22Rv1 (cell line): ENCODE results near the gene C14orf180.

Experiments used
- H3K27ac ChIP-seq: fragments of 450-650 bp; 2 replicates; pipeline ENCODE4 v1.5.1; 2017
- ZFX ChIP-seq: fragments of 450-650 bp; IDR thresholded peaks from 2 replicates; pipeline ENCODE4 v1.6.1; 2017; ENCODE audit warnings: antibody characterized with exemption, borderline replicate concordance
- TF ChIP-seq, protein P1 (sequence below): fragments of 450-650 bp; IDR thresholded peaks from 2 replicates; pipeline ENCODE4 v1.5.1; 2017; ENCODE audit warnings: mild to moderate bottlenecking

Gene C14orf180

DNA sequence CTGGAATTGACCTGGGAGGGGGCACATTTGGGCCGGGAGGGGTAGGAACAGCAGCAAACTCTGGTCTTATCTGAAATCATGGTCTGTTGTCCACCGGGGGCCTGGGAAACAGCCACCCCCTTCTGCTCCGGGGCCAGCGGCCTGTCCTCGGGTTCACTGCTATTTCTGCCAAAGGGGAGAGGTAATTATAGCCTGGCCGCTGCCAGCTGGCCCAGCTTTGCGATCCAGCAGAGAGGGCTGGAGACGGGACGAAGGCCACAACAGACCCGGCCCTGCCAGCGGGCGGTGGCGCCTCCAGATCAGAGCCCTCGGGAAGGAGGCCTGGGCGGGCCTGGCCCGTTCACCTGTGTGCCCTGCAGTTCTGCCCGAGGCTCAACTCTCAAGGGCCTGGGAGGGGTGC, at the start of gene C14orf180:
TSS of gene C14orf180 (plus strand) at position 258 of the 400 bp plus-strand sequence. CDS start 6,667 bp downstream, outside the sequence.
- no peak within 1 kb of the TSS for H3K27ac ChIP-seq
- TF ChIP-seq, protein P1, sequence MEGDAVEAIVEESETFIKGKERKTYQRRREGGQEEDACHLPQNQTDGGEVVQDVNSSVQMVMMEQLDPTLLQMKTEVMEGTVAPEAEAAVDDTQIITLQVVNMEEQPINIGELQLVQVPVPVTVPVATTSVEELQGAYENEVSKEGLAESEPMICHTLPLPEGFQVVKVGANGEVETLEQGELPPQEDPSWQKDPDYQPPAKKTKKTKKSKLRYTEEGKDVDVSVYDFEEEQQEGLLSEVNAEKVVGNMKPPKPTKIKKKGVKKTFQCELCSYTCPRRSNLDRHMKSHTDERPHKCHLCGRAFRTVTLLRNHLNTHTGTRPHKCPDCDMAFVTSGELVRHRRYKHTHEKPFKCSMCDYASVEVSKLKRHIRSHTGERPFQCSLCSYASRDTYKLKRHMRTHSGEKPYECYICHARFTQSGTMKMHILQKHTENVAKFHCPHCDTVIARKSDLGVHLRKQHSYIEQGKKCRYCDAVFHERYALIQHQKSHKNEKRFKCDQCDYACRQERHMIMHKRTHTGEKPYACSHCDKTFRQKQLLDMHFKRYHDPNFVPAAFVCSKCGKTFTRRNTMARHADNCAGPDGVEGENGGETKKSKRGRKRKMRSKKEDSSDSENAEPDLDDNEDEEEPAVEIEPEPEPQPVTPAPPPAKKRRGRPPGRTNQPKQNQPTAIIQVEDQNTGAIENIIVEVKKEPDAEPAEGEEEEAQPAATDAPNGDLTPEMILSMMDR, result no peak
- no peak for TF ChIP-seq ZFX

DNA sequence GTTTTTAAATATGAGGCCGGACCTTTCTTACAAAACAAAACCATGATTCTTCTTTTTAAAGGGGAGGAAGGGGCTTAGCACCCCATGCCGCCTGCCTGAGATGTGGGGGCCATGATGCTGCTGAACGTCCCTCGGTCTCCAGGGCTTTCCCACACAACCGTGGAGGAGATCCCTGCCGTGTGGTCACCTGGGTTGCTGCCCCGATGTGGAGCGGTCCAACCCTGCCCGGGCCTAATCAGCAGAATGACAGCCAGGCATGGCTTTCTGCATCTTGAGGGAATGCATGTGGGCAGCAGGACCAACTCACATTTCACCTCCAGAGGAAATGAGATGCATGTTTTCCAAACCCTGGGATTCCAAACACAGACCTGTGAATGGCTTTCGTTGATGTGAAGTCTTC, 48.9 kb upstream of the C14orf180 start:
- no peak for TF ChIP-seq ZFX
- TF ChIP-seq, protein P1, result no peak
- H3K27ac ChIP-seq, result no peak overlapping the region

DNA sequence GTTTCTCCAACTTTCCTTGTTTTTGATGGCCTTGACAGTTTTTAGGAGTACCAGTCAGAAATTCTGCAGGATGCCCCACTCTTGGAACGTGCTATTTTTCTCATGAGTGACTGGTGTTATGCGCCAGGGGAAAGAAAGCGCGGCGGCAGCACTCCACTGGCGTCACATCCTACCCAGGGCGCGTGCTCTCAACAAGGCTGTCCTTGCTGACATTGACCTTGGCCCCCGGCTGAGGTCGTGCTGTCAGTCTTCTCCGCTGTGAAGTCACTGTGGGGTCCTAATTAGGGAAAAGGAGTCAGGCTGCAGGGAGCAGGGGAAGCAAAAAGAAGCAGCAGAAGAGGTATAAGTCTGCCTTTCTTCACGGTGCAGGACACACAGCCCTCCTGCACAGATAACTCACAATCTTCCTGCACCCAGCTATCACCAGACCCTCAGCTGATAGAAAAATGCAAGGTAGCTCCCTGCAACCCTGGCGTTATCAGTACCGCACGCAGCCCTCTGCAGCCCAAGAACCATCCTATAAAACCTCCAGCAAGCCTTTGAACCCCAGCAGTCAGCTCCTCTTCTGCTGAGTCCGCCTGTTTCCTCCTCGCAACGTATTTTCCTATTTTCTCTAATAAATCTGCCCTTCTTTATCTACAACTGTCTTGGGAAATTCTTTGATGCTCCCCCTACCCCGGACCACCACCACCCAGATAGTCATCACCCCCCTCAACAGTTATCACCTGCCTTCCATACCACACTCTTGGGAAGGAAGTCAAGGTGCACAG, 48.0 kb upstream of the C14orf180 start:
- TF ChIP-seq ZFX, result no peak
- TF ChIP-seq, protein P1, result no peak
- no peak overlapping the region for H3K27ac ChIP-seq

DNA sequence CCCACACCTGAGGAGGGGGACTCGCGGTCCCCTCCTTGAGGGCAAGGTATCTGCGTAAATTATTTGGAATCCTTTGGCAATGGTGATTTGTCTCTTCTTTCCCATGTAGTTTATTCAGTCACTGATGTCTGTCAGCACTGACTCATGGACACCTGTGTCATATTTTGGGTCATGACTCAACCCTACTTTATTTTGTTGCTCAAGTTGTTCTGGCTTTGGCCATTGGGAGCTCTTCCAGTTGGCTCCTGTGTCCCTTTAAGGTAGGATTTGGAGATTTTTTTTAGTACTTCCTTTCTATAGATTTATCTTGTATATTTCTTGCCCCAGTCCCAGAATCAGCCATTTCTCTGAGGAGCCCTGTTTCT, 47.4 kb upstream of the C14orf180 start:
- TF ChIP-seq, protein P1, result no peak
- no peak for TF ChIP-seq ZFX
- no peak overlapping the region for H3K27ac ChIP-seq

DNA sequence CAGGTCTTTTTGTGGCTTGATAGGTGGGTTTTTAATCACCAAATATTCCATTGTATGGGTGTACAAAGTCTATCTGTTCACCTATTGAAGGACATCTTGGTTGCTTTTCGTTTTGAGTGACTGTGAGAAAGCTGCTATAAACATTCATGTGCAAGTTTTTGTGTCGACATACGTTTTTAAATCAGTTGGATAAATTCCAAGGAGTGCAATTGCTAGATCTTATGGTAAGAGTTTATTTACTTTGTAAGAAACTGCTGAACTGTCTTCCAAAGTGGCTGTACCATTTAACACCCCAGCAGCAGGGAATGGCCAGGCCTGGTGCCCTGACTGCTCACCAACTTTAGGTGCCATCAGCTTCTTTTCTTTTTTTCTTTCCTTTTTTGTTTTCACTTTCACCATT, 45.5 kb upstream of the C14orf180 start:
- H3K27ac ChIP-seq, result no peak overlapping the region
- TF ChIP-seq, protein P1, result no peak
- no peak for TF ChIP-seq ZFX

DNA sequence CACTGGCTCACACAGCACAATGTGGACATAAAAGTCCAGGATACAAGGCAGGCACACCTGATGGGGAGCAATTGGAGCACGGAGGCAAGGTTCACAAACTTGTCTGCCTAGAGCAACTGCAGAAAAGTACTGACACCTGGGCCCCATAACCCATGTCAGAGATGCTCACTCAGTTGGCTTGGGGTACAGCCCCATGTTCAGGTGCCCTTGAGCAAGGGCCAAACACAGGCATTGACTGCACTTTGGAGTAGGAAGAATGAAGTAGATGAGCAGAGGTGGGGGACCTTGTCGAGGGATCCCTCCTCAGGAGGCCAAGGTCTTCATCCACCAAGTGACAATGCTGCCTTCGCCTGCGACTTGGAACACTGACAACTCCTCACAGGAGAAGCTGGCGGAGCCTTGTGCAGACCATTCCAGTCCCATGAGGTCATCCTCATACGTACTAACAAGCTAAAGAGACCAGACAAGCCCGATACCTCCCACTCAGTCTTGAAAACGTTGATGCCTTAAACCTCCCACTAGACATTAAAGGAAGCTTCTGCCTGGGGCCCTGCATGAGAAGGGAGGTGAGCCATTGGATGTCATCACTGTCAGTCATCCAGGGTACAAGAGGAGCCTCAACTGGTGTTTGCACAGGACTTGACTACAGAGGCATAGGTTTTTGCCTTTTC, 42.5 kb upstream of the C14orf180 start:
- H3K27ac ChIP-seq, result no peak overlapping the region

More for the DNA sequence above, 42.5 kb upstream of the C14orf180 start:
- TF ChIP-seq, protein P1, result no peak
- no peak for TF ChIP-seq ZFX
